GM19351 (cell line): ENCODE results near the gene PPP6R1.

Source experiments
- ATAC-seq: cut with Tn5 transposase; IDR thresholded peaks from one replicate; pipeline ENCODE4 v1.9.1; 2021; ENCODE audit warnings: mild to moderate bottlenecking, moderate library complexity; ENCODE audit not compliant: unreplicated experiment

PPP6R1 gene

DNA sequence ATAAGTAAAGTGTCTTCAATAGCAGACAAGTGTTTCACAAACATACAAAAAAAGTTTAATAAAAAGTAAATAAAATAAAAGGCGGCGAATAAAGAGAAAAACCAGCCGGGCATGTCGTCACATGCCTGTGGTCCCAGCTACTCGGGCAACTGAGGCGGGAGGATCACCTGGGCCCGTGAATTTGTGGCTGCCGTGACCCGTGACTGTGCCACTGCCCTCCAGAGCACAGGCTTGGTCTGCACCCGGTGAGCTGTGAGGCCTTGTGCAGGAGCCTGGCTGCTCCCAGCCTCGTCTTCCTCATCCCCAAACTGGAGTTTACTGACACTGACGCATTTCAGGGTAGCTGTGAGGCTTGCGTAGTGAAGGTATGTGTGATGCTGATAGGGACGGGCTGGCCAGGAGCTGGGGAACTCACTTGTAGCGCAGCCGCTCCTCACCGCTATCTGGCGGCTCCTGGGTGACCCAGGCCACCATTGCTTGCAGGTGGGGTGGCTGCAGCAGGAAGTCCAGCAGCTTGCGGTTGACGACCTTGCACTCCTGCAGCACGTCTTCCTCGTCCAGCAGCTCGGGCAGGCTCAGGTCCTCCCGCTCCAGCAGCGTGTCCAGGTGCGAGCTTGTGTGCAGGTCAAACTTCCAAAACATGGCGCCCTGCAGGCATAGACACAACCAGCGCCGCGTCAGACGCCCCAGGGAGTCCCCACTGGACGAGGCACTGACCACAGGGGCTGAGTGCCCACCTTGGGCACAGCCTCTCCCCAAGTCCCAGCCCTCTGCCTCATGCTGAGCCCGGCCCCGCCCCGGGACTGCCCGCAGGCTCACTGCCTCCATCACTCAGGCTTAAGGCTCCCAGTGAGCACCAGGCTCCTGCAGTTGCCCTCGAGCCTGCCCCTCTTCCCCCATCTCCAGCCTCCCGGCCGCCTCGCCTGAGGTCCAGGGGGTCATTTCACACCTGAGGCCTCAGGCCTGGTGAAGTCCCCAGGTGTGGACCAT, 12.1 kb downstream of the PPP6R1 start:
- ATAC-seq, result no peak

DNA sequence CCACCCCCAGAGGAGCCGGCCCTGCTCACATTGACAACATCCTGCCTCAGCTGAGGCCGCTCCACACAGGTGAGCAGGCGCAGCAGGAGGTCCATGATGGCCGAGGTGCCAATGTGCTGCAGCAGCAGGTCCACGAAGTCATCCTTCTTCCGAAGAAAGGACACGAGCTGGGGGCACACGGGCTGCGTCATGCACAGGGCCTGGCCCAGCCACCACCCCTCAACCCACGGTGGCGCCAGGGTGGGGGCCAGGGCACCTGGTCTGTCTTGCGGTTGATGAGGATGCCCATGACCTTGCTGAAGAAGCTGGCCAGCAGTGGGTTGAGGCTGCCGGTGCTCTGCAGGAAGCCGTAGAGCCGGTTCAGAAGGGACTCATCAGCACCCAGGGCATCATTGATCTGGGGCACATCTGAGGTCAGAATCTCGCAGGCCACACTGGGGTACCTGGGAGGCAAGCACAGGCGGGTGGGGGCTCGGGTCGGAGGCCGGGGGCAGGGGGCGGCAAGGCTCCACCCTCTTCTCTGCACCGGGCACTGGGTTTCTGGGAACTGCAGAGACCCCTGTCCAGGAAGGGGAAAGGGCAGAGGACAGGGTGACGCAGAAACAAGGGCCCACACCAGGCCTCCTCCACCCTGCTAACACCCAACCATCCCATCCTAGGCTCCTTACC, 13.4 kb downstream of the PPP6R1 start:
- ATAC-seq, result no peak

DNA sequence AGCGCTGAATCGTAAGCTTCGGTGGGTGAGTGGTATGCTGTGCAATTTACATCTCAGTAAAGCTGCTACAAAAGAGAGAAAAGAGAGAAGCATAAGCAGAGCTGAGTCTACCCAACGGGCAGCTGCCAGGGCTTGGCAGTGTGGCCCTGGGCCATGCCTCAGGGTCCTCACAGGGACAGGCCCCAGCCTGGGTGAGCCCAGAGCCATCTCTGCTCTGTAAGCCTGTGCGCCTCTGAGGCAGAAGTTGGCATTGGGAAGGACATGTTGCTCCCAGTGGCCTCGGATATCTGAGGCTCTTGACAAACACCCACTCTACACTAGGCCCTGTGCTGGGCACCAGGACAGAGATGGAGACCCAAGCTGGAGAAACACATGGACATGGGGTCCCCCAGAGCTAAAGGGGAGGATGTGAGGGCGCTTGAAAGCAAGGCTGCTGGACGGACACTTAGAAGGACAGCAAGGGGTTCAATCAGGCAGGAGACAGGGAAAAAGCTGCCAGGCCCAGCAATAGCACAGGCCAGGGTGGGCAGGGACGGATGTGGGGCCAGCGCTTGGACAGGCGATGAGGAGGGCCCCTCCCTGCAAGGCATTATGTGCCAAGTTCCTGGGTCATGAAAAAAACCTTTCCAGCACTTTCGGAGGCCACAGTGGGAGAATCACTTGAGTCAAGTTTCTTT, 14.7 kb downstream of the PPP6R1 start:
- no peak for ATAC-seq

DNA sequence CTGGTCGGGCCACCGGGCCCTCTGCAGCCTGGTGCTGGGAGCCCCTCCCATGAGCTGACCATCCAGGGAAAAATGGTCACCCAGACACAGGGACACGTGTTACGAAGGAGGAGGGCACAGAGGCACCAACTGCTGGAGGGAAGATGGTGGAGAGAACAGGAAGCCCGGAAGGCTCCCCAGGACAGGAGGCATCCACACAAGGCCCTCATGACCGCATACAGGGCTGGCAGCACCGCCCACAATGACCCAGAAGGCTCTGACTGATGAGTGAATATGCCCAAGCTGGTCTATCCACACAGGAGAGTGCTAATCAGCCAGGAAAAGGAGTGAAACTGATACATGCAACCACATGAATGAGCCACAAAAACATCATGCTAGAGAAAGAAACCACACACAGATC, 16.3 kb downstream of the PPP6R1 start:
- ATAC-seq, result no peak

DNA sequence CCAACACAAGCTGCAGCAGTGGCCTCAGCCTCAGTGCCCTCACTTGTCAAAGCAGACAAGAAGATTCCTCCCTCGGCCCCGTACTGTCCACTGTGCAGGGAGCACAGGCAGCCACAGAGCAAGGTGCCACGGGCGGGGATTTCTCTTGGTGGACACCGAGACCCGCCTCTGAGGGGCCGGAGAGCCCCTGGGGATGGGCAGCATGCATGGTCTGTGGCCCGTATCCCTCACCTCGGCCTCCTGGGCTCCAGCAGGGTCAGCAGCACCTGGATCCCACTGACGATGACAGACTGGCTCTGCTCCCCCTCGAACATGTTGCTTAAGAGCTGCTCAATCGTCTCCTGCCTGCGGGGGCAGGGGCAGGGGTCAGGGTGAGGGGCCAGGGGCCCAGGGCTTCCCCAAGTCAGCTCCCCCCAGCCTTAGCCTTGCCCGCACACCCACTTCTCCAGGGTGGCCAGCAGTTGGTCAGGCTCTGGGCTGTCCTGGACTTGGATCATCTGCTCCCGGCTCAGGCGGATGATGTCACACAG, 16.8 kb downstream of the PPP6R1 start:
- no peak for ATAC-seq

DNA sequence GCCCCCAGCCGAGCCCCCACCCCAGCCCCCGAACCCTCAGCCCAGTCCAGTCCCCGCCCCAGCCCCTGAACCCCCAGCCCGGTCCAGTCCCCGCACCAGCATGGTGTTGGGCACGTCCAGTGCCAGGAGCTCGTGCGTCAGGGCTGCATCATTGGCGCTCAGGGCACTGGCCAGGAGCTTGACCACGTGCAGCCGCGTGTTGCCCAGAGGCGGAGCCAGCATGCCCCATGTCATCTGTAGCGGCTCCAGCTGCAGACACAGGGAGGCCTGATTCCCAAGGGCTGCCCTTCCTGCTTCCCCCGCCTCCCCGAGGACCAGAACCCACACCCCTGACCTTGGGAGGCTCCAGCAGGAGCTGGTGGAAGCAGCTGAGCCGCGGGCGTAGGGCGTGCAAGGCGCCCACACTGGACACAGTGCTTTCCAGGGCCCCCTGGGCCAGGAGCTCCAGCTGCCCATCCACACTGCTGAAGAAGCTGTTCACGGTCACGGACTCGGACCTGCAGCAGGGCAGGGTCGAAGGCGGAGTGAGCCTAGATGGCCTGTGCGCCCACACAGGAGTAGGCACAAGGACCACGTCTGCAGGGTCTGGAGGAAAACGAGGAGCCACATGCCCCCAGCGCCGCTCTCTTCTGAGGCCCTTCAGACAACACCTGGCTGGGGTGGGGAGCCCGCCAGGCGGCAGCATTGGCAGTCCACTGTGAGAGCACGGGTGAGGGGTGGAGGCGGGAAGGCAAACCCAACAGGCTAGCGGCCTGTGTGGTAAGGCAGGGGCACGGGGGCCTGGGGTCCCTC, 17.5 kb downstream of the PPP6R1 start:
- ATAC-seq, result no peak

DNA sequence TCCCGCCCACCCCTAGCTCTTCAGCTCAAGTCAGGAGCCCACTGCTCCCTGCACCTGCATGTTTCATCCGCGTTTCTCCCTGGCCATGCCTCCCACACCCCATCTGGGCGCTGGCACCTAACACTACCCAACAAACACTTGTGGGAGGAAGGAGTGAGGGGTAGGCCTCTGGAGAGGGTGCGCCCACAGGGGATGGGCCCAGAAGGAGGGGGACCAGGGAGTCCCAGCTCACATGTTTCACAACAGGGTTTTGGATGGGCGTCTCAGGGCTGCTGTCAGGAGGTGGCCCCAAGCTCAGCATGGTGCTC, 18.1 kb downstream of the PPP6R1 start:
- ATAC-seq, result no peak

DNA sequence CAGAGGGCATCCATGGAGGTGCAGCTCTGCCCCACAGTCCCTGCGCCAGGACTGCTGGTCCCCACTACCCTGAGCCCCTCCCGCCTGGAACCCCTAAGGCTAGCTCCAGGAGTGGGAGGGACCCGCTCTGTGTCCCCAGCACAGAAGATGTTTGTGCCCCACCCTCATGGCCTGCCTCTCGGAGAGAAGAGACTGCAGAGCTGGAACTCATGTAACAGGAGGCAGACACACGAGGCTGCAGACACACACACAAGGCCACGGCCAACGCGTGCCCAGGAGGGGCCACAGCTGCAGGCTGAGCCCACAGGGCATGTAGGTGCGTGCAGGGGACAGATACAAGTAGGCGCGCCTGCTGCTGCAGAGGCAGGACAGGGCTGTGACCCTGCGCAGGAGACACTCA, 19.8 kb downstream of the PPP6R1 start:
- no peak for ATAC-seq

DNA sequence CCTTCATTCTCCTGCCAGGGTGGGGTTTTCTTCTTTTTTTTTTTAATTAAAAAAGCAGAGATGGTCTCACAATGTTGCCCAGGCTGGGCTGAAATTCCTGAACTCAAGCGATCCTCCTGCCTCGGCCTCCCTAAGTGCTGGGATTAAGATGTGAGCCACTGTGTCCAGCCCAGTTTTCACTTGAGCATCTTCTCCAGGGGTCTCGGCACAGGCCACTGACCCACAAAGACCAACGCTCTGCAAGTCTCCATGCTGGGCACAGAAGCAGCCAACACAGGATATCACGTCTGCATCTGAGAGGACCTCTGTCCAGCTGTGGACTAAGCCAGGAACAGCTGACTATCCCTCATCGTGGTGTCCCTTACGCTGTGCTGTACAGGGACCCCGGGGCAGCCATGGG, 20.8 kb downstream of the PPP6R1 start:
- no peak for ATAC-seq

DNA sequence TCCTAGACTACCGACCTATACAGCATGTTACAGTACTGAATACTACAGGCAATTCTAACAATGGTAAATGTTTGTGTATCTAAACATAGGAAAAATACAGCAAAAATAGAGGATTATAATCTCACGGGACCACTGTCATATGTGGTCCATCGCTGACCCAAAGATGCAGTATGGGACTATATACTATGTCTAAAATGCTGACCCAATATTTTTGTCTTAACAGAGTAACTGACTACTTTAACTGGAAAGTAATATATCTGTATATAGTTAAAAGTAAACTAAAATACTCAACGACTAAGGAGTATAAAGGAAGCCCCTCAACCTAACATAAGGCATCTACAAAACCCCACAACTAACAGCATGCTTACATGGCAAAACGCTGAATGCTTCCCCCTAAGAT, 25.8 kb downstream of the PPP6R1 start:
- no peak for ATAC-seq

DNA sequence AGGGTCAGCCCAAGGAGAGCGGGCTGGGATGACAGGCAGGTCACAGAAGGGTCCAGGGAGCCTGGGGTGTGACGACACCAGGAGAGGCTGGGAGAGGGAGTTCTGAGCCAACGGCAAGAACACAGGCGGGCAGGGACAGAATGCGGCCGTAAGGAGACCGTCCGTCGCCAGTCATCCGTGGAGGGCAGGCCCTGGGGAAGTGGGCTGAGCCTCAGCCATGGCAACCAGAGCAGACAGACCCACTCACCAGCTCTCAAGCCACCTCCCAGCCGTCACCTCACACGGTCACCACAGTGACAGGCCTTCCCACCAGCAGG, 26.6 kb downstream of the PPP6R1 start:
- no peak for ATAC-seq

DNA sequence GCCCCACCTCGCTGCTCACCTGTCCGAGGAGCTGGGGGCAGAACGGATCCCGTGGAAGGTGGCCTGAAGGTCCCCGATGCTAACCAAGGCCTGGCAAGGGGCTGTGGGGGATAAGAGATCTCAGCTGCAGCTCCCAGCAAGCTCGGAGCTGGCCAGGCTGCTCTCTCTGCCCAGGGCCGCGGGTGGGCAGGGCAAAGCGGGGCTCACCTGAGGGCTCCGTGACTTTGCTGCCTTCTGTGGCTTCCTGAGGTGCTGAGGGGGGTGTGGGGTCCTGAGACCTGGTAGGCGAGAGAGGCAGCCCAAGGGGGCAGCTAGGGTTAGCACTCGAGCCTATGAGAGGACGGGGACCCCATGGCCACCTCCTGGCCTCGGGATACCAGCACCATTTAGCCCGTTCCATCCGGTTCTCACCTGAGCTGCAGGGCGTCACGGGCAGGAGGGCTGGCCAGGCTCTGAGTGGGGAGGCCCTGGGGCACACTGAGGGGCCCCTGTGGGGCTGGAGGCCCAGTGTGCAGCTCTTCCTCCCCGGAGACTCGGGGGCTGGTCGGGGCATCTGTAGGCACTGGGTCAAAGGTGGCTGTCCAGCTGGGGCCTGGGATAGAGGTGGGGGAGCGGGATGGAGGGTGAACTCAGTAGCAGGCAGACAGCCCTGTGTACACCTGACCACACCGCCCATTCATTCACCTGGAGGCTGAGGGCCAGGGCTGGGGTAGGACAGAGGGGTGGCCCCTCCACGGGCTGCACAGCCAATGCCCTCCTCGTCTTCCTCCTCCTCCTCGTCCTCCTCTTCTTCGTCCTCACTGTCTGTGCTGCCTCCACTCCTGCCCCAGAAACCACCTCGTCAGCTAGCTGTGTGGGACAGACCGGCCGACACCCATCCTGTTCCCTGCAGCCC, 27.2 kb downstream of the PPP6R1 start:
- no peak for ATAC-seq

DNA sequence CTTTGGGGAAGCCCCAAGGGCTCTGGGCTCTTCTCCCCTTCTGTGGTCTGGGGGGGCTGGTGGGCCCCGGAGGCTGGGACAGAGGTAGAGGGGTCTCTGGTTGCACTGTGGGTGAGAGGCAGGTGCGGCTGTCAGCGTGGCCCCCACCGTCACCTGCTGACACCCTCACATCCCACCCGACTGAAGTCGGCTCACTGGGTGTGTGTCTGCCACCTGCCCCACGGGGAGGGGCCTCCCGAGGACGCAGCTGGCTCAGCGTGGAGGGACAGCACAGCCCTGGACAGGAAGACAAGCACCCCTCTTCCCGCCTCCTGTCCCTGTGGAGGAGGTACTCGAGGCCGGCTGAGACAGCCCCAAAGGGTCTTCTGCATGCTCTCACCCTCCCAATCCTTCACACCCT, 28.0 kb downstream of the PPP6R1 start:
- no peak for ATAC-seq

DNA sequence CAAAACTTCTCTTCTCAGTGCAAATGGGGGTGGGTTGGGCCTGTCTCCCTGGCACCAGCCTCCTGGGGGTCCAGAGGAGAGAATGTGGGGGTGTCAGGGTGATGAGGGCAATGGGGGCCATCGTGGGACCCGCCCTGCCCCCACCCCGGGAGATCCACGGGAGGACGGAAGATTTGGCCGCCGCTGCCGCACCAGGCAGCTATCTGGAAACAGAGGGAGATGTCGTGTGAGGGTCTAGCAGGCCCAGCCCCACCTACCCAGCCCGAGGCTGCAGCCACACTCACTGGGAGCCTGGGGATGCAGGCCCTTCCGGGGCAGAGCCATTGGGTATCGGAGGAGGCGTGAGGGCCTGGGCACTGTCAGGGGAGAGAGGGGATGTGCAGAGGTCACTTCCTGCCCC, 28.5 kb downstream of the PPP6R1 start:
- no peak for ATAC-seq

DNA sequence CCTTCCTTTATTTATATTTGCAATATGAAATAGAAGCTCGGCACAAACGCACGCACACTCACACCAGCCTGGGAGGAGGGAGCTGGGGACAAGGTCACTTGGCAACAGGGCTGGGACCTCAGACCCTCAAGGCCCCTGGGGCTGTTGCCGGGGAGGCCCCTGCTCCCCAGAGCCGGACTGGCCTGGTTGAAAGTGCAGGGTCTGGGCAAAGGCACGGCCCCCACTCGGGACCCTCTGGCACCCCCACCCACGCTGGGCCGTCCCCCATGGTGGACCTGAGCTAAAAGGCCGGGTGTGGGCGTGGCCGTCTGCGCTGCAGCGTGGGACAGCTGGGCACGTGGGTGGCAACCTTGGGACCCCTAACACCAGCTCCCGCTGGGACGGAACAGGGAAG, 29.0 kb downstream of the PPP6R1 start:
- ATAC-seq, result no peak

DNA sequence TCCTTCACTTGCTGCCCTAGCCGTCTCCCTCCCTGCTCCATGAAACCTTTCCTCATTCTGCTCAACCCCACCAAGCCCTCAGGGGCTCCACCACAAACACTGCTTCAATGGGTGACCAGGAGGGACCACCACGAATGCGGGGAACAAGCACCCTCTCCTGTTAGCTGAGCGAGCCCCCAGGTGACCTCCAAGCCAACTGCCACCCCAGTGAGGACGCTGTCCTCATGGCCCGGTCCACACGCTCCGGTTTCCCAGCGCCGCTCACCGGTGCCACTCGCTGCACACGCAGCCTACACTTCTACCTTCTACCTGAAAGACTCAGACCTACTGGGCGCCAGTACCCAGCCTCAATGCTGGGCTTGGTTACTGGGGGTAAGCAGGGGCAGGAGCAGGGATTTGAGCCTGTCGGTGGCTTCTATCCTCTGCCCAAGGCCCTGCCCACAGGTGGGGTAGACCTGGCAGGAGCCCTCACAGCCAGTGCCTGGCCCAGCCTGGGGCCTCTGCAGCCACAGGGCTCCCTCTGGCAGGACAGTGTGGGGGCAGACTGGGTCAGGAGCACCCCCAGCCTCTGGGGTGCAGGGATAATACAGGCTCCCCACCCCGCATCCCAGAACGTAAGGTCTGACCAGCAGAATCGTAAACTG, 29.6 kb downstream of the PPP6R1 start:
- no peak for ATAC-seq

DNA sequence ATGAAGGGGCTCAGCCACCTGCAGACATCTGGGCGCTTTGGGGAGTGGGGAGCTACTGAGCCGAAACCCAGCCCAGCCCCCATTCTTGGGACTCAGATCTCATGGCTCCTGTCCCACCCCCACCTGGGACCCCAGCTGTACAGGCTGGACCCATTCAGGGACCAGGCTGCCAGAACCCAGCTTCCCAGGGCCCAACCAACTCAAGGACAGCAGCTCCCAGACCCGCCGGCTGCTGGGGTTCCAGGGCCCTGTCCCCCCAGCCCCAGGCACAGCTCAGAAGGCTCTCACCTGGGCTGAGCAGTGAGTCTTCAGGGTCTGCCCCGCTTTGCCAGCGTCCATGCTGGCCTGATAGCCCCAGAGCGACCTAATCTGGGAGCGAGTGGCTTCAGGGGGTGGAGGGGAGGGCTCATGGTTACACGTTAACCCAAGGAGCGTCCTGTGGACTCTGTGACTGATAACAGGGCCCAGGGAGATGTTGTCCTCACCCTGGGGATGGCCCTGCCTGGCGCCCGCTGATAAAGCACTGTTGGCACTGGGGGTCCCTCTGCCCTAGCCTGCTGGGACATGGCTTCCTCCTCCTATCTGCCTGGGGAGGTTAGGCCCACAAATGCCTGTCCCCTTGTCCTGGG, 30.3 kb downstream of the PPP6R1 start, which contains the start of gene TMEM86B:
TSS of gene TMEM86B (minus strand) at position 361 of the 629 bp plus-strand sequence. CDS start at position 339, 22 bp downstream.
- ATAC-seq, result no peak

DNA sequence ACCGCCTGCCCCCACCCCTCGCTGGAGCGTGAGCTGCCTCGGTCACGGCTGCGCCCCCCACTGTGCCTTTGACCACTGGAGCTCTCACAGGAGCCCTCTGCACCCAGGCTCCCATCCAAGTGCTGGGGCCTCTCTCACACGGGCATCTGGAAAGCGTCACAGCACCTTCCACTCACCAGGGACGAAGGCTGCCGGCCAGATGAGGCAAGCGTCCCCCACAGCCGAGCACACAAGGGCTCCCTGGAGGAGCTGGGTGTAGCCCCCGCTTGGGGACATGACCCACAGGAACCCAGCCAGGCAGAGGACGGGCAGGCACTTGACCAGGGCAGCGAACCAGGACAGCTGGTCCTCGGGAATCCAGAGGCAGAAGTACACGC, 30.8 kb downstream of the PPP6R1 start:
- ATAC-seq, result no peak
